ENCODE measurements around the gene DPH7. TPM values are rescaled to one million over a fixed set of nuclear protein-coding genes. Genes with fewer than 3 reads are reported as not detected.
A peak's percentile ranks its signal among the peaks of the same experiment; 100 is the strongest.

Gene DPH7
- total and polyA plus RNA-seq, 4 donors: 7.9 to 18.9 (median 12.3) TPM

- H3K9me3 ChIP-seq (ENCODE audit: control insufficient read depth in 4 of 4, low read length in 3 of 4): no peaks in the 10 kb centered on the region
- peaks cover 0 to 3% (median 0%) of the 10 kb centered on the region in 4 donors for H3K36me3 ChIP-seq (ENCODE audit: control insufficient read depth in 4 of 4, insufficient read depth in 3 of 4, low read depth in 1 of 4, low read length in 3 of 4)
- WGBS: 76% methylated on average over 12 of the region's 12 CpGs
- H3K9ac ChIP-seq (ENCODE audit: low read depth in 1 of 2, low read length in 2 of 2): peak overlapping the region in 1 of 2 donors; percentile 22
- H3K4me3 ChIP-seq (ENCODE audit: low read depth in 1 of 3, low read length in 3 of 3): no peak overlapping the region
- H3K4me1 ChIP-seq (ENCODE audit: control insufficient read depth in 4 of 4, insufficient read depth in 4 of 4, low read length in 3 of 4): peaks cover 5 to 30% (median 22%) of the 10 kb centered on the region in 4 donors
- H3K27ac ChIP-seq (ENCODE audit: low read depth in 1 of 2, low read length in 2 of 2): no peak overlapping the region
- no peak for TF ChIP-seq EGR1 (IDR thresholded peaks at IDR 0.05; ENCODE audit: low read depth in 2 of 2)
- TF ChIP-seq TAF1 (conservative IDR thresholded peaks at IDR 0.05): no peak
- no peaks in the 10 kb centered on the region for H3K27me3 ChIP-seq (ENCODE audit: control insufficient read depth in 4 of 4, insufficient read depth in 4 of 4, low read length in 3 of 4)
- DNase-seq (ENCODE audit: low spot score): no peak
Observed at GRCh38 chr9:137593176-137593575, 14.5 kb upstream of the DPH7 start.

GRCh38 chr9:137592767-137593166 is 14.0 kb upstream of the DPH7 start:
- Histone ChIP-seq H3K27me3 (ENCODE audit: control insufficient read depth in 4 of 4, insufficient read depth in 4 of 4, low read length in 3 of 4) (no peaks in the 10 kb centered on the region), H3K36me3 (ENCODE audit: control insufficient read depth in 4 of 4, insufficient read depth in 3 of 4, low read depth in 1 of 4, low read length in 3 of 4) (peaks cover 0 to 6% (median 0%) of the 10 kb centered on the region in 4 donors), H3K4me1 (ENCODE audit: control insufficient read depth in 4 of 4, insufficient read depth in 4 of 4, low read length in 3 of 4) (peaks cover 5 to 30% (median 22%) of the 10 kb centered on the region in 4 donors), H3K9ac (ENCODE audit: low read depth in 1 of 2, low read length in 2 of 2) (peak overlapping the region in 1 of 2 donors; percentile 22), H3K9me3 (ENCODE audit: control insufficient read depth in 4 of 4, low read length in 3 of 4) (no peaks in the 10 kb centered on the region), H3K4me3 (ENCODE audit: low read depth in 1 of 3, low read length in 3 of 3) (no peak overlapping the region), H3K27ac (ENCODE audit: low read depth in 1 of 2, low read length in 2 of 2) (no peak overlapping the region)
- TF ChIP-seq FOXA1 (IDR thresholded peaks at IDR 0.05) (peak; percentile 15), MAX (IDR thresholded peaks at IDR 0.05) (no peak), FOXA2 (IDR thresholded peaks at IDR 0.05) (peak; percentile 45)
- no peak for DNase-seq (ENCODE audit: low spot score)
- WGBS: 29% methylated on average over 7 of the region's 7 CpGs

GRCh38 chr9:137590469-137591383 is 12.0 kb upstream of the DPH7 start, which contains the start of gene ZMYND19:
Gene ZMYND19, minus strand, starts transcription at chr9:137590512. Its CDS starts 249 bp downstream, at chr9:137590263.
- Histone ChIP-seq H3K36me3 (ENCODE audit: control insufficient read depth in 4 of 4, insufficient read depth in 3 of 4, low read depth in 1 of 4, low read length in 3 of 4) (peaks cover 4 to 16% (median 12%) of the 10 kb centered on the region in 4 donors), H3K4me1 (ENCODE audit: control insufficient read depth in 4 of 4, insufficient read depth in 4 of 4, low read length in 3 of 4) (peaks cover 5 to 30% (median 22%) of the 10 kb centered on the region in 4 donors), H3K27ac (ENCODE audit: low read depth in 1 of 2, low read length in 2 of 2) (no peak within 1 kb of the TSS), H3K9me3 (ENCODE audit: control insufficient read depth in 4 of 4, low read length in 3 of 4) (no peaks in the 10 kb centered on the region), H3K27me3 (ENCODE audit: control insufficient read depth in 4 of 4, insufficient read depth in 4 of 4, low read length in 3 of 4) (no peaks in the 10 kb centered on the region), H3K9ac (ENCODE audit: low read depth in 1 of 2, low read length in 2 of 2) (no peak within 1 kb of the TSS), H3K4me3 (ENCODE audit: low read depth in 1 of 3, low read length in 3 of 3) (peak within 1 kb of the TSS; percentile 47 to 86 (median 83))
- DNase-seq (ENCODE audit: low spot score): peak; percentile 94
- WGBS: 2% methylated on average over 113 of the region's 113 CpGs
- TF ChIP-seq FOXA1 (IDR thresholded peaks at IDR 0.05) (no peak), YY1 (IDR thresholded peaks at IDR 0.05) (no peak)

GRCh38 chr9:137590123-137590468 is 11.4 kb upstream of the DPH7 start:
- no peaks in the 10 kb centered on the region for H3K9me3 ChIP-seq (ENCODE audit: control insufficient read depth in 4 of 4, low read length in 3 of 4)
- WGBS: 2% methylated on average over 61 of the region's 61 CpGs
- H3K4me1 ChIP-seq (ENCODE audit: control insufficient read depth in 4 of 4, insufficient read depth in 4 of 4, low read length in 3 of 4): peaks cover 5 to 30% (median 22%) of the 10 kb centered on the region in 4 donors
- peak overlapping the region in 2 of 3 donors; percentile 16 to 86 for H3K4me3 ChIP-seq (ENCODE audit: low read depth in 1 of 3, low read length in 3 of 3)
- TF ChIP-seq HNF4G (IDR thresholded peaks at IDR 0.05): no peak
- TF ChIP-seq NR2F2 (IDR thresholded peaks at IDR 0.05): no peak
- no peak for TF ChIP-seq YY1 (IDR thresholded peaks at IDR 0.05)
- no peak for TF ChIP-seq CTCF (IDR thresholded peaks at IDR 0.05; ENCODE audit: low read depth, low read length, missing input control)
- TF ChIP-seq ZBTB33 (IDR thresholded peaks at IDR 0.05): no peak
- no peak for TF ChIP-seq HNF4A (conservative IDR thresholded peaks at IDR 0.05)
- no peak for TF ChIP-seq JUND (IDR thresholded peaks at IDR 0.05)
- TF ChIP-seq ATF3 (IDR thresholded peaks at IDR 0.05): no peak
- no peak for TF ChIP-seq FOXA2 (IDR thresholded peaks at IDR 0.05)
- TF ChIP-seq FOXA1 (IDR thresholded peaks at IDR 0.05): no peak
- H3K36me3 ChIP-seq (ENCODE audit: control insufficient read depth in 4 of 4, insufficient read depth in 3 of 4, low read depth in 1 of 4, low read length in 3 of 4): peaks cover 4 to 19% (median 13%) of the 10 kb centered on the region in 4 donors
- no peak for DNase-seq (ENCODE audit: low spot score)
- H3K9ac ChIP-seq (ENCODE audit: low read depth in 1 of 2, low read length in 2 of 2): no peak overlapping the region
- no peaks in the 10 kb centered on the region for H3K27me3 ChIP-seq (ENCODE audit: control insufficient read depth in 4 of 4, insufficient read depth in 4 of 4, low read length in 3 of 4)
- no peak overlapping the region for H3K27ac ChIP-seq (ENCODE audit: low read depth in 1 of 2, low read length in 2 of 2)

All from liver (tissue), 9 donors.